HG03432 (cell line): ENCODE data around the gene FILIP1L.
"Not testable (repeated sequence)": the region's sequence is repeated elsewhere in the genome, so short reads cannot be mapped to it uniquely, and the experiment has no call there.

Experiments
- ATAC-seq: cut with Tn5 transposase; IDR thresholded peaks from one replicate; pipeline ENCODE4 v1.9.1; 2021; ENCODE audit warnings: mild to moderate bottlenecking, moderate library complexity; ENCODE audit not compliant: unreplicated experiment

FILIP1L gene

DNA sequence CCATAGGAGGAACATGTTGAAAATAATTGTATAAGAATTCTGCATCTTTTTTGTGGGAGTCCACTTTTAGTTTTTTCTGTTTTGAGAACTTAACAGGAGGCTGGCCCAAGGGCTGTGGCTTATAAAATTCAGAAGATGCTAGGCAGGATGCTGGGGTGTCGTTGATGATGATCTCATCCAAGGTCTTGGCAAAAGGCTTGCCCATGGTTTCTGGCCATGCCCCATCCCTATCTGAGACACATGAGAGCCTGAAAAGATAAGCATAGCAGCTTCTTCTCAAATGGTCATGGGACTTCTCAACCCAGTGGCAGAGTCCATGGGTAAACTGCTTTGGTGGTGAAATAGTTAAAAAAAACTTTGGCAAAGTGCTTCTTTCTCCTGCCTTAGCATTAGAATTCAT lies 261.4 kb downstream of the FILIP1L start:
- no peak for ATAC-seq

GRCh38 chr3:99851955-99852354 lies 262.3 kb downstream of the FILIP1L start:
- ATAC-seq, result no peak

DNA sequence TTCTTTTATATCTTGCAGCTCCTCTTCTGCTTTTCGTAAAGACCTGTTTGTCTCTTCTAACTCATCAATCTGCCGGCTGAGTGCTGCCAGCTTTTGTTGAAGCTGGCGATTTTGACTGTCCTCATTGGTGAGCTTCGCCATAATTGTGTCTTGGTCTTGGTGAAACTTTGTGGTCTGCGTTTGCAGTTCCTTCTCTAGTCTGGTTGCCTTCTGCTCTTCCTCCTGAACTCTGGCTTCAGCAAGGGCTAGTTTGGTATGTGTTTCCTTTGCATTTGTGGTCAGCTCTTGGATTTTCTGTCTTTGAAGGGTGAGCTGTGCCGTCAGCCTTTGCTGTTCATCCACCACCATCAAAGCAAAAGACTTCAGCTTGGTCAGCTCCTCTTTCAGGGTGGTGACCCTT lies 263.7 kb downstream of the FILIP1L start:
- no peak for ATAC-seq

DNA sequence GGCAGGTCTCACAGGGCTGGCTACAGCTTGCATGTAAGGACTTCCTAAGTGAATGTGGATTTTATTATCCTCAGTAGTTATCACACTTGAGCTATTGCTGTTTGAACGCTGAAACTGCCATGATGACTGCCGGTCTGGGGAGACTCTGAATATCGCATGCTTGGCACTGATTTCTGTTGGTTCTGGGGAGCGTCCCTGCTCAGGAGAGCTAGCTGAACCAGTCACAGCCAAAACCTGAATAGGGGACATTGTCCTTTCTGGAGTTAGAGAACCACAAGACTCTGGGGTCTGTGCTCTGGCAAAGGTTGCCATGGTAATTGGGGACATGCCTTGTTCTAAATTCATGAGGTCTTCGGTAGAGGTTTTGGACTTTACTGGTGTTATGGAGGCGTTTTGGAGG lies 265.9 kb downstream of the FILIP1L start:
- no peak for ATAC-seq

GRCh38 chr3:99846477-99847160 lies 267.7 kb downstream of the FILIP1L start:
- ATAC-seq, result no peak

DNA sequence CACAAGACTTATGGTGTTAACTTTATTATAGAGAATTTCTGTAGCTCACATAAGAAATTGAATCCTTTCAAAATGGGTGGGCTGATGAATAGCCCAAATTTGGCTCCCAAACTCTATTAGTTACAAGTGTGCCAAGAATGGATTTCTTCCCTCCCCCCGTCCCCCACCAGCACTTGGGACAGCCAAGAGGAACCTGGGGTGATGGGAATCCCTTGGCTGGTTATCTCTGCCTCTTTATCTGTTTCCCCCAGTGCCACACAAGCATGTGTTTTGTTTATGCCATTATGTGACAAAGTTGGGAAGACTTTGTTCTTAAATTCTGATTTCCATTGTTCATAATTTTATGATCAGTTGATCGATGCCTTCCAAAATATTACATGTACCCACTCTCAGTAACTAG lies 268.3 kb downstream of the FILIP1L start:
- no peak for ATAC-seq

- ATAC-seq, result no peak
Measured at GRCh38 chr3:99845331-99845730, 269.0 kb downstream of the FILIP1L start.

- ATAC-seq, result no peak
Measured at GRCh38 chr3:99843590-99844258, 270.6 kb downstream of the FILIP1L start.

- no peak for ATAC-seq
Measured at GRCh38 chr3:99842826-99843589, 271.3 kb downstream of the FILIP1L start.

- ATAC-seq, result not testable (repeated sequence)
Measured at GRCh38 chr3:99841949-99842348, 272.4 kb downstream of the FILIP1L start.

- ATAC-seq, result no peak
Measured at GRCh38 chr3:99839613-99840012, 274.7 kb downstream of the FILIP1L start.

- no peak for ATAC-seq
Measured at GRCh38 chr3:99838755-99839154, 275.5 kb downstream of the FILIP1L start.

- no peak for ATAC-seq
Measured at GRCh38 chr3:99837715-99838114, 276.6 kb downstream of the FILIP1L start.

DNA sequence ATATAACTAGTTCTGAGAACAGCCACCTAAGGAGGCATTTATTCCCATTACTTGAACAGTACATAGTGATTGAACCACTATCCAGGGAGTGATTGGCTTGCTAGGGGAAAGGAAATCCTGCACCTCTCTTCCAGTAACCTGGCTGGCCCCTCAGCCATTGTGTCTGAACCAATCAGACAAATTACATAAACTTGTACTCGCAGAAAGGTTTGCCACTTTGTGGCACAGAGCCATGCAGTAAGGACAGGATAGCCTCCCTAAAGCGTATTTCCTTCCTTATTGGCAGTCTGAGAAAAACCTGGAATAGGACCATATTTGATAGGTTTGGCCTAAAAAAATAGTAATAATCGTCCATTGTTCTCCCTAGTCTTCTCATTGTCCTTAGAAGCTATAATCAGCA lies 277.6 kb downstream of the FILIP1L start:
- ATAC-seq, result no peak

- ATAC-seq, result no peak
Measured at GRCh38 chr3:99834211-99834957, 279.9 kb downstream of the FILIP1L start.

GRCh38 chr3:99833617-99834205 lies 280.6 kb downstream of the FILIP1L start:
- no peak for ATAC-seq

DNA sequence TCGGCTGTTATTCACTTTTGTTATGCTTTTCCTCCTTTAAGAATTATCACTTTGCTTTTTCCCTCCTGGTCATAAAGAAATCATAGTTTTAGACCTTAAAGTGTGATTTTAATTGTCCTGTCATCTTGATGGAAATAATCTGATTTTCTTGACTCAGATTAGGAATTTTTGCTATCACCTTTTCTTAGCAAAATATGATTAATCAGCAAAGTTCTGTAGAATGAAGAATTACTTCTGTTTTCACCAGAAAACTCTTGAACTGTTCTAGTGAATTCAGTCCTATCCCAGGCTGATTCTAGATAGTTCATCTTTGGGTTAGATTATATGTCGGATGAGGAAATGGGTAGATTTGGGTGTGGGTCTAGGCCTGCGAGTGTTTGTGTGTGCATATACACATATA lies 284.5 kb downstream of the FILIP1L start:
- no peak for ATAC-seq

DNA sequence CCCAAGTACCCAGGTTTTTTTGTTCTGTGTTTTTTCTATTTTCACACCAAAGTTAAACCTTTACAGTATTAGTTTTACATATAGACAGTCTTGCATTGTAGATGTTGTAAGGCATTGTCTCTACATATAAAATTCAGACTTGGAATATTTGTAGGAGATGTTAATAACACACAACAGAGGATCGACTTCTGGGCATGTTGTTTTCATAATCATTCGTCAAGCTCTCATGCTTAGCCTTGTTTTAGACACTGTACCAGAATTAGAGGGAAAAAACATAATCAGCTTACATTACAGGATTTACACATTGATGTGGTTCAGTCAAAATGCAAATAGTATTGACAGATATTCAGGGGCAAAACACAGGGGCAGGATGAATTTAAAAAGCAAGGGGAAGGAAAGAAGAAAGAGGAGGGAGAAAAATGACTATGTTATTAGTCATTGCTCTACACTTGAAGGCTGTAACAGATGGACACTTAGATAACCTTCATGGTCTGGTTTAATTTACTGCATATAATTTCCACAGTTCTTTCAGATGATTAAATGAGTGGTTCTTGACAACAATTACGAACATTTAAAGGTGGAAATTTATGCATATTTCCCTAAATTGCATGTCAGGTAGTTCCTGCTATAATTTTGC lies 289.2 kb downstream of the FILIP1L start:
- no peak for ATAC-seq

- ATAC-seq, result no peak
Measured at GRCh38 chr3:99823723-99824711, 290.3 kb downstream of the FILIP1L start.
